BE2C (cell line): ENCODE measurements around the gene PRXL2B.
"Not testable (repeated sequence)": the region's sequence is repeated elsewhere in the genome, so short reads cannot be mapped to it uniquely, and the experiment has no call there.

Experiments used
- DNase-seq: peaks from one replicate; pipeline ENCODE4 v3.0.0-alpha.2; 2020
- H3K27me3 ChIP-seq: fragments of 250-450 bp; sonication (Bioruptor Pico); 2 replicates; pipeline ENCODE4 v1.5.1; 2020; ENCODE audit warnings: mild to moderate bottlenecking
- H3K36me3 ChIP-seq: fragments of 250-450 bp; sonication (Bioruptor Pico); 2 replicates; pipeline ENCODE4 v1.5.1; 2020; ENCODE audit warnings: mild to moderate bottlenecking
- H3K4me1 ChIP-seq: fragments of 250-450 bp; sonication (Bioruptor Pico); 2 replicates; pipeline ENCODE4 v1.5.1; 2020
- H3K4me3 ChIP-seq: 2 replicates; pipeline ENCODE4 v1.5.1; 2011; ENCODE audit warnings: low read depth, low read length
- H3K9me3 ChIP-seq: fragments of 250-450 bp; sonication (Bioruptor Pico); 2 replicates; pipeline ENCODE4 v1.5.1; 2020
- TF ChIP-seq, protein P1 (sequence below): IDR thresholded peaks from 2 replicates; pipeline ENCODE4 v1.5.1; 2012; ENCODE audit warnings: mild to moderate bottlenecking, low read depth, low read length

PRXL2B gene

GRCh38 chr1:2625311-2625710 lies 38.7 kb downstream of the PRXL2B start:
- Histone ChIP-seq H3K4me3 (no peak overlapping the region), H3K36me3 (no peaks in the 10 kb centered on the region), H3K27me3 (peaks cover 14% of the 10 kb centered on the region), H3K4me1 (no peaks in the 10 kb centered on the region), H3K9me3 (no peaks in the 10 kb centered on the region)
- TF ChIP-seq, protein P1, sequence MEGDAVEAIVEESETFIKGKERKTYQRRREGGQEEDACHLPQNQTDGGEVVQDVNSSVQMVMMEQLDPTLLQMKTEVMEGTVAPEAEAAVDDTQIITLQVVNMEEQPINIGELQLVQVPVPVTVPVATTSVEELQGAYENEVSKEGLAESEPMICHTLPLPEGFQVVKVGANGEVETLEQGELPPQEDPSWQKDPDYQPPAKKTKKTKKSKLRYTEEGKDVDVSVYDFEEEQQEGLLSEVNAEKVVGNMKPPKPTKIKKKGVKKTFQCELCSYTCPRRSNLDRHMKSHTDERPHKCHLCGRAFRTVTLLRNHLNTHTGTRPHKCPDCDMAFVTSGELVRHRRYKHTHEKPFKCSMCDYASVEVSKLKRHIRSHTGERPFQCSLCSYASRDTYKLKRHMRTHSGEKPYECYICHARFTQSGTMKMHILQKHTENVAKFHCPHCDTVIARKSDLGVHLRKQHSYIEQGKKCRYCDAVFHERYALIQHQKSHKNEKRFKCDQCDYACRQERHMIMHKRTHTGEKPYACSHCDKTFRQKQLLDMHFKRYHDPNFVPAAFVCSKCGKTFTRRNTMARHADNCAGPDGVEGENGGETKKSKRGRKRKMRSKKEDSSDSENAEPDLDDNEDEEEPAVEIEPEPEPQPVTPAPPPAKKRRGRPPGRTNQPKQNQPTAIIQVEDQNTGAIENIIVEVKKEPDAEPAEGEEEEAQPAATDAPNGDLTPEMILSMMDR = no peak
- DNase-seq = no peak

- H3K27me3 ChIP-seq = peaks cover 14% of the 10 kb centered on the region
- H3K4me3 ChIP-seq, H3K9me3 ChIP-seq, DNase-seq, H3K36me3 ChIP-seq, H3K4me1 ChIP-seq: not testable (repeated sequence)
These were observed 39.2 kb downstream of the PRXL2B start for GRCh38 chr1:2625748-2626147.

GRCh38 chr1:2627746-2628145 lies 41.2 kb downstream of the PRXL2B start:
- Histone ChIP-seq H3K9me3 (no peaks in the 10 kb centered on the region), H3K36me3 (no peaks in the 10 kb centered on the region), H3K4me3 (no peak overlapping the region), H3K27me3 (peaks cover 14% of the 10 kb centered on the region), H3K4me1 (no peaks in the 10 kb centered on the region)
- no peak for DNase-seq
- TF ChIP-seq, protein P1 = no peak

GRCh38 chr1:2628191-2628932 lies 41.8 kb downstream of the PRXL2B start:
- Histone ChIP-seq H3K4me1 (no peaks in the 10 kb centered on the region), H3K9me3 (no peaks in the 10 kb centered on the region), H3K4me3 (no peak overlapping the region), H3K27me3 (peaks cover 14% of the 10 kb centered on the region), H3K36me3 (no peaks in the 10 kb centered on the region)
- TF ChIP-seq, protein P1 = no peak
- DNase-seq = no peak

- H3K27me3 ChIP-seq = peaks cover 14% of the 10 kb centered on the region
- H3K36me3 ChIP-seq = no peaks in the 10 kb centered on the region
- no peak for DNase-seq
- no peaks in the 10 kb centered on the region for H3K4me1 ChIP-seq
- H3K4me3 ChIP-seq = no peak overlapping the region
- TF ChIP-seq, protein P1 = no peak
- no peaks in the 10 kb centered on the region for H3K9me3 ChIP-seq
These were observed 42.5 kb downstream of the PRXL2B start for GRCh38 chr1:2628933-2629626.

GRCh38 chr1:2629627-2630497 lies 43.3 kb downstream of the PRXL2B start:
- H3K4me1 ChIP-seq = no peaks in the 10 kb centered on the region
- DNase-seq = no peak
- peaks cover 14% of the 10 kb centered on the region for H3K27me3 ChIP-seq
- no peak overlapping the region for H3K4me3 ChIP-seq
- no peaks in the 10 kb centered on the region for H3K36me3 ChIP-seq
- H3K9me3 ChIP-seq = no peaks in the 10 kb centered on the region
- TF ChIP-seq, protein P1 = no peak
